HG03108 (cell line): ENCODE measurements around the gene SLC30A5.
A peak's percentile ranks its signal among the peaks of the same experiment; 100 is the strongest.
"Not testable (repeated sequence)": the region's sequence is repeated elsewhere in the genome, so short reads cannot be mapped to it uniquely, and the experiment has no call there.

Experiments
- ATAC-seq: cut with Tn5 transposase; IDR thresholded peaks from one replicate; pipeline ENCODE4 v1.9.1; 2021; ENCODE audit warnings: moderate library complexity; ENCODE audit not compliant: unreplicated experiment

SLC30A5 gene

DNA sequence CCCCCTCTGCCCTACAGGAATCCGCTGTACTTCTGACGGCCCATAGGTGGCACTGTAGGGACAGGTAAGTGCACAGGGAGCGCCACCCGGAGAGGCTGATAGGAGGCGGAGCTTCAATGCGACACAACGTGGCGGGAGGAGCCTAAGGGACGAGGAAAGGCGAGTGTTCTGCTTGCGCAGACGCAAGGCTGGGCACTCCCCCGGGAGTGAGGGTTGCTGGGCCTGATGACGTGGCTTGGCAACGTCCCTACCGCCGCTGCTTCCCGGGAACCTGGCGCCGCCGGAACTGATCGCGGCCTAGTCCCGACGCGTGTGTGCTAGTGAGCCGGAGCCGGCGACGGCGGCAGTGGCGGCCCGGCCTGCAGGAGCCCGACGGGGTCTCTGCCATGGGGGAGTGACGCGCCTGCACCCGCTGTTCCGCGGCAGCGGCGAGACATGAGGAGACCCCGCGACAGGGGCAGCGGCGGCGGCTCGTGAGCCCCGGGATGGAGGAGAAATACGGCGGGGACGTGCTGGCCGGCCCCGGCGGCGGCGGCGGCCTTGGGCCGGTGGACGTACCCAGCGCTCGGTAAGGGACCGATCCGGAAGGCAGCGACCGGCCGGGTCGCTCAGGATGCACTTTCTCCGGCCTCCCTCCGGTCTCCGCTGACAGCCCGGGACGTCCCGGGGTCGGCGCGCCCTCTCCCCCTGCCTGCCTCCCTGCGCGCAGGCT lies at the start of gene SLC30A5:
SLC30A5 (plus strand) TSS at position 244 of the 712 bp plus-strand sequence; CDS start at position 486, 242 bp downstream.
- peak; percentile 99 for ATAC-seq

DNA sequence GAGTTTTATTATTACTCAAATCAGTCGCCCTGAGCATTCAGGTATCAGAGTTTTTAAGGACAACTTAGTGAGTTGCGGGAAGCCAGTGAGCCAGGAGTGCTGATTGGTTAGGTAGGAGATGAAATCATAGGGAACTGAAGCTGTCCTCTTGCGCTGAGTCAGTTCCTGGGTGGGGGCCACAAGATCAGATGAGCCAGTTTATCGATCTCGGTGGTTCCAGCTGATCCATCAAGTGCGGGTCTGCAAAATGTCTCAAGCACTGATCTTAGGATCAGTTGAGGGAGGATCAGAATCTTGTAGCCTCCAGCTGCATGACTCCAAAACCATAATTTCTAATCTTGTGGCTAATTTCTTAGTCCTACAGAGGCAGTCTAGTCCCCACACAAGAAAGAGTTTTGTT lies 48.6 kb upstream of the SLC30A5 start:
- not testable (repeated sequence) for ATAC-seq

DNA sequence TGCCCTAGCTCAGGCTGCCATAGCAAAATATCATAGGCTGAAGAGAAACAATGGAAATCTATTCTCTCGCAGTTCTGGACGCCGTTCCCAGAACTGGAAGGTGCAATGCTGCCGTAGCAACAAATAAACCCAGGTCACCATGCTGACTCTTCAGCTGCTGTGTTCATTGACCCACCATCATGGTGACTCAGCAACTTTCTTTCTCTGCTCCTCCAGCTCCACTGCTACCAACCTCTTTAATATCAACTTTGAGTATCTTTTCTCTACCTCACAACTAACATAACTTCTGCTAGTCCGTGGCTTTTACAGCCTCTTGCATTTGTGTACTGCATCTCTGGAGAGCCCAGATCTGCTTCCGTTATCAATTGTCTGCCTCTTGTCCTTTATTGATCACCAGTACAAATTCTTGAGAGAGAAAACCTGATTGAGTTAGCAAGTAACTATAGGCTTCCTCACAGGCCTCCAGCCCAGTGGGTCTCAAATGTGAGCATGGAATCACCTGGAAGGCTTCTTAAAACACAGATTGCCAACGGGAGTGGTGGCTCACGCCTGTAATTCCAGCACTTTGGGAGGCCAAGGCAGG lies 47.3 kb upstream of the SLC30A5 start:
- ATAC-seq = no peak

DNA sequence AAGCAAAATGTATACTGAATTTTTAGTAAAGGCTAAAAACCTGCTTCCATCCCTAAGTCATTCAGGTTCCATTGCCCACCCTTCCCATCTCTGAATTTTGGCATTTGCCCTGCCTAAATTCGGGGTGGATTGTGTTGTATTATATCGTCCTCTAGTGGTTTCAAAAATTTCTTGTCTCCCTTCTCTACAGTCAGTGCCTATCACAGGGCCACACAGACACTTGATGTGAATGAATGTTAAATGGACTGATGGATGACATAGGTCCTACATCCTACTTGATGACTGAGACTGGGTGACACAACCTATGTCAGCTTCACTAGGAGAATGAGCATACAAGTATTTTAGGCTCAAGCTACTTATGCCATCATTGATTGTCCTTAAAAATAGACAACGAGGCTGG lies 45.6 kb upstream of the SLC30A5 start:
- ATAC-seq = no peak

DNA sequence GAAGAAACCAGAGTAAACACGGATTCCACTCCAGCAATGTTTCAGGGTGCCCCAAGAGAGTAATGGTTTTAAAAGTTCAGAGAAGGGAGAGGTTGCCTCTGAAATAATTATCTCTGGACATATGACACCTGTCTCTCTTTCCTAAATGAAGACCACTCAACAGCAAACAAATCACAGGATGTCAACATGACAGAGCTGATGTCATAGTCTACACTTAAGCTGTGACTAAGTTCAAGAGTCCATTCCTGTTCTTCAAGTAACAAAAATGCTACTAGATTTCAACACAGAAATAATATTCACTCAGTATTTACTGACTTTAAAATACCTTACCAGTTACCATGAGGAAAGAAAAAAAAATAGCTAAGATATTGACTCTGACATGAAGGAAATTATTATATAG lies 44.7 kb upstream of the SLC30A5 start:
- no peak for ATAC-seq

DNA sequence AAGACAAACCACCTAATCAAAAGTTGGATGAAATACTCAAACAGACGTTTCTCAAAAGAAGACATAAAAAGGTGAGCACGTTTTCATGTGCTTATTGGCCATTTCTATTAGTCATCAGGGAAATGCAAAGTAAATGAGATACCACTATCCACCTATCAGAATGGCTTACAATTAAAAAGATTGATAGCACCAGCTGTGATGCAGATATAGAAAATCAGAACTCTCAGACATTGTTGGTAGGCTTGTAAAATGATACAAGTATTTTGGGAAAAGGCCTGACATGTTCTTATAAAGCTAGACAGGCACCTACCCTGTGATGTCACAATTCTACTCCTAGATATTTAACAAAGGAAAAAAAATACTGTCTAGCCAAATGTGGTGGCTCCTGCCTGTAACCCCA lies 44.0 kb upstream of the SLC30A5 start:
- ATAC-seq = no peak

DNA sequence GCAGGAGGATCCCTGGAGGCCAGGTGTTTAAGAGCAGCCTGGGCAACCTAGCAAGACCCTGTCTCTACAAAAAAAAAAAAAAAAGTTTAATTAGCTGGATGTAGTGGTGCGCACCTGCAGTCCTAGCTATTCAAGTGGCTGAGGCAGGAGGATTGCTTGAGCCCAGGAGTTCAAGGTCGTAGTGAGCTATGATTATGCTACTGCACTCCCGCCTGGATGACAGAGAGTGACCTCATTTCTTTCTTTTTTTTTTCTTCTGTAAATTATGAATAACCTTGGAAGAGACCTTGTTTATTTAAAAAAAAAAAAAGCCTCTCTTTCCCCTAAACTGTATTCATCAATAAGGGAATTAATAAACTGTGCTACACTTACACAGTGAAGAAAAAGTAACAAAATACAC lies 43.6 kb upstream of the SLC30A5 start:
- ATAC-seq = no peak

DNA sequence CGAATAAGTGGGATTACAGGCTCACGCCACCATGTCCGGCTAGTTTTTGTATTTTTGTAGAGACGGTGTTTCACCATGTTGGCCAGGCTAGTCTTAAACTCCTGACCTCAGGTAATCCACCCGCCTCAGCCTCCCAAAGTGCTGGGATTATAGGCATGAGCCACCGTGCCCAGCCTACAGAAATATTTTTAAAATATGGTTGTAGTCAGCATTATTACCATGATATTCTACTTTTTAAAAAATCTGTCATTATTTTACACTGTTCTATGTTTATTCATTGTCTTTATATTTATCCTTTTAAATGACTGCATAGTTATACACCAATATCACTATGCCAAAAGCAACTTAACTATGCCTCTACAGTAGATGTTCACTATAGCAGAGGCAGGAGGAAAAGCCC lies 41.6 kb upstream of the SLC30A5 start:
- ATAC-seq = no peak

DNA sequence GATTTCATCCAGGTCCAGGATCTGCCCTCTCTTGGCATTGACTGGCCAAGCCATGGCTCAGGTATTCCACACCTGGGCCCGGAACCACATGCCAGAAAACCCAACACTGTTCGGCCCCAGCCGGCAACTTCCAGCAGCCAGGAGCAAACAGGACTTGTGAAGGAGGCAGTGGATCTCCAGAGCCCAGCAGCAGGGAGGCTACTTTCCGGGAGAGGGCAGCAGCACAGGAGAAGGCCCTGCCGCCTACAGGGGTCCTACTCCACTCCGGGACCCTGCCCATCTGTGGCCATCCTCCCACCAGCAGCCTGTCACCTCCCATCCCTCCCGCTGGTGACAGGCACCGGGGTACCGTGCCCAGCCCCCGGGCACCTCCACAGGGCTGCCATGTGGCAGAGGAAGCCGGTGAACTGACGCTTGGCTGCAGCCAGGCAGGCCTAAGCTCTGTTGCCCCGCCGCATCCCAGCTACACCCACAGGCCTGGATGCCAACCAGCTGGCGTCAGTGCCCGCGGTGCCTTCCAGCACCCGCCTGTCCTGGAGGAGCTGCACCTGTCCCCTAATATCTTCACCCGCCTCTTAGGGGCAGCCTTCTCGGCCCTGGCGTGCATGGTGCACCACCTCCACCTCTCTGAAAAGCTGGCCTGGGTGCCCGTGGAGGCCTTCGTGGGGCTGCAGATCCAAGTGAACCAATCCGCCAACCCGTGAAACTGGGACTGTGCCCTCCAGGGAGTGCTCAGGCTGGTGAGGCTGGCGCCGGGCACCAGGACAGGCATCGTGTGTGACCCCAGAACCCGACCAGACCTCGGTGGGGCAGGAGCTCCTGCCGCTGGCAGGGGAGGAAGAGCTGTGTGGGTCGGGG lies 18.9 kb upstream of the SLC30A5 start:
- ATAC-seq = no peak

DNA sequence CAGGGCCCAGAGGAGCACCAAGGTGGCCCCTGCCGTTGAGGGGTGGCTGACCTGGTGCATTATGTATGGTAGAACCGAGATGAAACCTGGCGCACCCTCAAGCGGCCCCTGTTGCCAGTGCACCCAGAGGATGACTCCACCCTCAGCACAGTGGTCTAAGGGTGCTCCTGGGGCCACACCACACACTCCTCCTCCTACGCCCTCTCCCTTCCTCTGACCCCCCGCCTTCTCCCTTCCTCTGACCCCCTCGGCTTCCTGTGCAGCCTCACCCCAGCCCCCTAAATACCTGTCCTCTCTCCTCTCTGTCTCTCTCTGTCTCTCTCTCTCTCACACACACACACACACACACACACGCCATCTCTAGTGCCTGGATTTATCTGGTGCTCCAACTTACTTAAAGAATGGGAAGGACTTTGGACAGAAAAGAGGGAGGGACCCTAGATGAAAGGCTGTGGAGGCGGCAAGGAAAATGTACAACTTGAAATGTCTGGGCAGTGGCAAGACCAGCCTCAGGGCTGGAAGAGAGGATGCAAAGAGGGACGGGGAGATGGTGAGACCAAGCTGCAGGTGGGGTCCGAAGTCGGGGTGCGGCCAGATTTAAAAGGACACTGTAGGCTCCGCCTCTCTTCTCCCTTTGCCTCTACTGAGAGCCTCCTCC lies 18.2 kb upstream of the SLC30A5 start:
- no peak for ATAC-seq

DNA sequence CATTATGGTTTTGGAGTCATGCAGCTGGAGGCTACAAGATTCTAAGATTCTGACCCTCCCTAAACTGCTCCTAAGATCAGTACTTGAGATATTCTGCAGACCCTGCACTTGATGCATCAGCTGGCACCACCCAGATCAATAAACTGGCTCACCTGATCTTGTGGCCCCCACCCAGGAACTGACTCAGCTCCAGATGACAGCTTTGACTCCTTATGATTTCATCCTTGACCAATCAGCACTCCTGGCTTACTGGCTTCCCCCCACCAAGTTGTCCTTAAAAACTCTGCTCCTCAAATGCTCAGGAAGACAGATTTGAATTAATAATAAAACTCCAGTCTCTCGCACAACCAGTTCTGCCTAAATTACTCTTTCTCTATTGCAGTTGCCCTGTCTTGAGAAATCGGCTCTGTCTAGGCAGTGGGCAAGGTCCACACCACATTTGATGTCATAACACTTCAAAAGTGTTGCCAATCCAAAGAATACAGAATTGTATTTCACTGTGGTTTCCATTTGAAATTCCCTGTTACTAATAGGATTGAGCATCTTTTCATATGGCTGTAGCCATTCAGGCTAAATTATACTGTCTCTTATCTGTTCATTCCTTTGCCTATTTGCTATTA lies 14.8 kb upstream of the SLC30A5 start:
- no peak for ATAC-seq

DNA sequence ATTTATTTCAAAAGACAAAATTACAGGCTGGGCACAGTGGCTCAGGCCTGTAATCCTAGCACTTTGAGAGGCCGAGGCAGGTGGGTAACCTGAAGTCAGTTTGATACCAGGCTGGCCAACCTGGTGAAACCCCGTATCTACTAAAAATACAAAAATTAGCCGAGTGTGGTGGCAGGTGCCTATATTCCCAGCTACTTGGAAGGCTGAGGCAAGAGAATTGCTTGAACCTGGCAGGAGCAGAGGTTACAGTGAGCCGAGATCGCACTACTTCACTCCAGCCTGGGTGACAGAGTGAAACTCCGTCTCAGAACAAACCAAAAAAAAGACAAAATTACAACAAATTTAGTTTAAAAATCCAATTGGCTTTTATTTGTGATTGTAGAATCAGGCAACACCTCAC lies 14.3 kb upstream of the SLC30A5 start:
- no peak for ATAC-seq

DNA sequence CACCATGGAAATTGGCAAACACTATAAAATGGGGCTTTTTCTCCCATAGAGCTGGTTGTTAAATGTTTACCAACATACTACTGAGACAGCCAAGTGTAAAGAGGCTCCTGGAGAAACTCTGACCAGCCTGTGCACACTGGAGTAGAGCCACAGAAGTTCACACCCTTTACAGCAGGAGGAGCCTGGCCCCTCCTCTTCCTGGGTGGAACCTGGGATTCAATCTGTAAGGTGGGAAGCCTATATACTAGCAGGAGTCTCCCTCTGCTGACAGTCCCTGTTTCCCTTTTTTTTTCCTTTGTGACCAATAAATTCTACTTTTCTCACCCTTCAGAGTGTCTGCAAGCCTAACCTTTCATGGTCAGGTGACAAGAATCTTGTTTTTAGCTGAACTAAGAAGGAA lies 10.4 kb upstream of the SLC30A5 start:
- ATAC-seq = no peak

DNA sequence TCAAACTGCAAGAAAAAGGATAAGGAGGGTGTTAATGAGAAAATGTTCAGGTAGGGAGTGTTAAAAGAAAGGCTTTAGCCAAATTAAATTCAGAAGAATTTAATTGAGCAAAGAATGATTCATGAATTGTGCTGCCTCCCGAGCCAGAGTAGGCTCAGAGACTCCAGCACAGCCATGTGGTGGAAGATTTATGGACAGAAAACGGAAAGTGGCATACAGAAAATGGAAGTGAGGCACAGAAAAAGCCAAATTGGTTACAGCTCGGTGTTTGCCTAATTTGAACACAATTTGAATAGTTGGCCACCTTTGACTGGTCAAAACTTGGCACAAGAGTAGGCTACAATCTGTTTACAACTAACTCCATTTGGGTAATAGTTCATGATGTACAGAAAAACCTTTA lies 9.6 kb upstream of the SLC30A5 start:
- no peak for ATAC-seq

DNA sequence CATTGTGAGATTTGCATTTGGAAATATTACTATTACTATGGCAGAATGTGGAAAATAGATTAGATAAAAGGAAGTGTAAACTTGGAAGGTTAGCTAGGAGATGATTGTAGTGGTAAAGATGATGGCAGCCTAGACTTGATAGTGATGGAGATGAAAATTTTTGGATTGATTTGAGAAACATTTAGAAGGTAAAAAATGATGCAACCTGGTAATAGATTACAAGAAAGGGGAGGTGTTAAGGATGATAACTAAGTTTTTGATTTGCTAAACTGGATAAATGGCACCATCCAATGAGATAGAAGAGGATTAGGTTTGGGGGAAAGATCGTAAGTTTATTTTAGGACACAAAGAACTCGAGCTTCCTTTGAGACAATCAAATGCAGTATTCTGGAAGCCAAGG lies 8.9 kb upstream of the SLC30A5 start:
- ATAC-seq = no peak

DNA sequence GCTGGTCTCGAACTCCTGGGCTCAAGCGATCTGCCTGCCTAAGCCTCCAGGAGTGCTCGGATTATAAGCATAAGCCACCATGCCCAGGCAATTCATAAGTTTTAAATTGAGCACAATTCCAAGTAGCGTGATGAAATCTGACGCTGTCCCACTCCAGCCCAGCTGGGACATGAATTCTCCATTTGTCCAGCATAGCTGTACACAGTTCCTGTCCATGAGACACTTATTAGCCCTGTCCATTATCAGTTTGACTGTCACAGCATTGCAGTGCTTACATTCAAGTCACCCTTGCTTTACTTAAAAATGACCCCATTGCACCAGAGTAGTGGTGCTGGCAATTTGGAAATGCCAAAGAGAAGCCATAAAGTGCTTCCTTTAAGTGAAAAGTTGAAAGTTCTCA lies 7.6 kb upstream of the SLC30A5 start:
- ATAC-seq = no peak

DNA sequence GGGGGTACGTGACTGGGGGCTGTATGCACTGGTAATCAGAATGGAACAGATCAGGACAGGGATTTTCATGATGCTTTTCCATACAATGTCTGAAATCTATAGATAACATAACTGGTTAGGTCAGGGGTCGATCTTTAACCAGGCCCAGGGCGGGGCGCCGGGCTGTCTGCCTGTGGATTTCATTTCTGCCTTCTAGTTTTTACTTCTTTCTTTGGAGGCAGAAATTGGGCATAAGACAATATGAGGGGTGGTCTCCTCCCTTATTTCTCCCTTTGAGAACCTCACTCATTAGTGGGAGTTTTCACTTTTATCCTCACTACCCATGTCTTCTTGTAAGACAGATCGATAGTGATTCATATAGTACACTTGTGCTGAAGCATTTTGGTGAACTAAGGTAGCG lies 5.8 kb upstream of the SLC30A5 start:
- ATAC-seq = not testable (repeated sequence)

DNA sequence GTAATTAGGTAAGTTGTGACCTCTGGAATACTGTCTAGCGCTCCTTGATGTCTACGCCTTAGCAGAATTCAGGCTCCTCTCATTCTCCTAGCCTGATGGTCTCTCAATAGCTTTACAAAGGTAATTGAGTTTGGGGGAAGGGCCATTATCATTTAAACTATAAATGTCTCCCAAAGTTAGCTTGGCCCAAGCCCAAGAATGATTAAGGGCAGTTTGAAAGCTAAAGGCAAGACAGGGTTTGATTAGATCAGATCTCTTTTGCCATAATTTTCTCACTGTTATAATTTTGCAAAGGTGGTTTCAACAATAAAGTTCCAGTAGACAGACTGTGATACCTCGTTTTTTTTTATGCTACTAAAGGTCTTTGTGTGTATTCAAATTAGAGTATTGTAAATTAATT lies 3.7 kb upstream of the SLC30A5 start:
- no peak for ATAC-seq

DNA sequence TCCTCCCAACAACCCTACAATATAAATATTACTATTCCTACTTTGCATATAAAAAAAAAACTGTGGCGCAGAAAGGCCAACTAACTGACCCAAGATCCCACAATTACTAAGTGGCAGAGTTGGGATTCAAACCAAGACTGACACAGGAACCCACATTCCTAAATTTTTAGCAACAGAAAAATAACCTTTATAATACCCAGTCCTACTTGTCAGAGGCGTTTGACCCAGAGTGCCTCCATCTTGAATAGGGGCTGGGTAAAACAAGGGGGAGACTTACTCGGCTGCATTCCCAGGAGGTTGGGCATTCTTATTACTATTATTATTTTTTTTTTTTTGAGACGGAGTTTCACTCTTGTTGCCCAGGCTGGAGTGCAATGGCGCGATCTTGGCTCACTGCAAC lies 2.0 kb upstream of the SLC30A5 start:
- no peak for ATAC-seq

DNA sequence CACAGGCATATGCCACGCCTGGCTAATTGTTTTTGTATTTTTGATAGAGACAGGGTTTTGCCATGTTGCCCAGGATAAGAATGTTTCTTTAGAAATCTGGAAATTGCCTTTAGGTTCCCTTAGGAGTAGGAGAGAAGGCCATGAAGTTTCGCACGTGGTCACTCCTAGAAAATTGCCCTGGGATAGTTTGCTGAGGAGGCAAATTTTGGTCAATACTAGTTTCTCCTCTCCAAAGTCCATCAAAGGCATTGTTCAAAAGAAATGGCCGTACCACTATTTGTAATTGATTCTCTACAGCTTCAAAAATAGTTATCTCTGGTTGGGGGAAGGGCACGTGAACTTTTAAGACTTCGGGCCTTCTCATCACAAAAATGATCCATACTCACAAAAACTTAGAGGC lies 845 bp upstream of the SLC30A5 start:
- no peak for ATAC-seq

DNA sequence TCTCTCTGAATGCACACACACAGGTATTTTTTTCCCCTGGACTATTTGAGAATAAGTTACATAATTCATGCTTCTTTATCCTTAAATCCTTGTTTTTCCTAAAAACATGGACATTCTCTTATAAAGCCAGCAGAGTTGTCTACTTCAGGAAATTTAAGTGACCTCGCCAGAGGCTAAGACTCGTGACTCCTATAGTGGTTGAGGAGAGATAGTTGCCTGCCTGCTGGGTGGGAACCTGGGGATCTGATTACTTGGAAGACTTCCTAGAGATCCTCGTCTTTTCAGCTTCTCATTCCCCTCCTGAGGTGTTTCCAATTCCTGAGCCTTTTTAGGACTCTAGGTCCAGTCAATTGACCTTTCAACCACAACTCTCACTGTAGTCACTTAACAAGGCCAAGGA lies 5.5 kb downstream of the SLC30A5 start:
- ATAC-seq = no peak
